ENCODE measurements around the gene CNTN5.

- no peak for TF ChIP-seq EP300 (IDR thresholded peaks at IDR 0.05)
- no peak for TF ChIP-seq CTCF (IDR thresholded peaks at IDR 0.05)
- no peak for TF ChIP-seq POLR2AphosphoS5 (IDR thresholded peaks at IDR 0.05)
- TF ChIP-seq POLR2A (IDR thresholded peaks at IDR 0.05): no peak
Observed at GRCh38 chr11:99884750-99885149, 864.0 kb downstream of the CNTN5 start.

Data from suprapubic skin (tissue), 4 donors.